GM18873 (cell line): ENCODE measurements around the gene MNAT1.
A peak's percentile ranks its signal among the peaks of the same experiment; 100 is the strongest.
"Not testable (repeated sequence)": the region's sequence is repeated elsewhere in the genome, so short reads cannot be mapped to it uniquely, and the experiment has no call there.

ENCODE experiments used
- ATAC-seq: cut with Tn5 transposase; IDR thresholded peaks from one replicate; pipeline ENCODE4 v1.9.1; 2021; ENCODE audit warnings: mild to moderate bottlenecking, moderate library complexity, moderate number of reproducible peaks; ENCODE audit not compliant: unreplicated experiment, low FRiP score

The MNAT1 gene

GRCh38 chr14:60800409-60800808, 65.8 kb downstream of the MNAT1 start:
- ATAC-seq: no peak

- ATAC-seq: no peak
These were observed 69.3 kb downstream of the MNAT1 start for GRCh38 chr14:60803871-60804270.

GRCh38 chr14:60805841-60806430, 71.4 kb downstream of the MNAT1 start:
- no peak for ATAC-seq

GRCh38 chr14:60807247-60807646, 72.7 kb downstream of the MNAT1 start:
- ATAC-seq: no peak

GRCh38 chr14:60807971-60808370, 73.4 kb downstream of the MNAT1 start:
- no peak for ATAC-seq

- ATAC-seq: no peak
These were observed 78.4 kb downstream of the MNAT1 start for GRCh38 chr14:60812987-60813386.

GRCh38 chr14:60815371-60815770, 80.8 kb downstream of the MNAT1 start:
- ATAC-seq: peak; percentile 83

- no peak for ATAC-seq
These were observed 82.6 kb downstream of the MNAT1 start for GRCh38 chr14:60817113-60817512.

GRCh38 chr14:60819575-60819974, 85.0 kb downstream of the MNAT1 start:
- ATAC-seq: no peak

- ATAC-seq: no peak
These were observed 104.0 kb downstream of the MNAT1 start for GRCh38 chr14:60838601-60839000.

- ATAC-seq: no peak
These were observed 104.5 kb downstream of the MNAT1 start for GRCh38 chr14:60839057-60839456.

GRCh38 chr14:60839657-60840056, 105.1 kb downstream of the MNAT1 start:
- no peak for ATAC-seq

- ATAC-seq: no peak
These were observed 105.8 kb downstream of the MNAT1 start for GRCh38 chr14:60840313-60840712.

GRCh38 chr14:60845523-60845922, 111.0 kb downstream of the MNAT1 start:
- peak; percentile 79 for ATAC-seq

- no peak for ATAC-seq
These were observed 113.5 kb downstream of the MNAT1 start for GRCh38 chr14:60848066-60848465.

- ATAC-seq: not testable (repeated sequence)
These were observed 117.1 kb downstream of the MNAT1 start for GRCh38 chr14:60851692-60852091.

- no peak for ATAC-seq
These were observed 121.5 kb downstream of the MNAT1 start for GRCh38 chr14:60856111-60856510.

- no peak for ATAC-seq
These were observed 125.0 kb downstream of the MNAT1 start for GRCh38 chr14:60859525-60859924.

GRCh38 chr14:60861545-60862140, 127.1 kb downstream of the MNAT1 start:
- no peak for ATAC-seq

- ATAC-seq: no peak
These were observed 127.7 kb downstream of the MNAT1 start for GRCh38 chr14:60862283-60862682.

GRCh38 chr14:60863249-60863648, 128.7 kb downstream of the MNAT1 start:
- ATAC-seq: no peak

- ATAC-seq: no peak
These were observed 131.0 kb downstream of the MNAT1 start for GRCh38 chr14:60865378-60866127.
